ENCODE results near the gene TMEM30B. TPM values are rescaled to one million over a fixed set of nuclear protein-coding genes. Genes with fewer than 3 reads are reported as not detected.
"Not testable (repeated sequence)": the region's sequence is repeated elsewhere in the genome, so short reads cannot be mapped to it uniquely, and the experiment has no call there.

Gene TMEM30B
- total and polyA plus RNA-seq, 10 of the 15 experiments (the other 5 are each of a cell fraction or from before 2014, with no cell fraction given): 0.10 TPM; not detected in 9

GRCh38 chr14:61320806-61321384 lies 39.8 kb upstream of the TMEM30B start:
- peaks cover 6% of the 10 kb centered on the region; the same call in 1 of the 2 replicates for H3K4me1 ChIP-seq (ENCODE audit: control insufficient read depth, insufficient read depth, low read length)
- ChIA-PET POLR2A (interaction anchor here (0.6 to 4.7 kb wide), 6 partner anchors 12 to 222 kb away, joined by 4 to 38 read pairs (median 8); no protein-coding TSS in a partner anchor), SMC1A (ENCODE audit: uncharacterized antibody, unreplicated experiment) (interaction anchor here (0.6 to 6.4 kb wide), 7 partner anchors 18 to 111 kb away, joined by 3 to 64 read pairs (median 8); no protein-coding TSS in a partner anchor), CTCF (interaction anchor here (0.7 to 3.2 kb wide), 9 partner anchors 18 to 140 kb away, joined by 3 to 19 read pairs (median 4); no protein-coding TSS in a partner anchor), RAD21 (ENCODE audit: unreplicated experiment) (interaction anchor here (1.1 to 6.9 kb wide), 9 partner anchors 17 to 181 kb away, joined by 3 to 62 read pairs (median 7); no protein-coding TSS in a partner anchor)
- intact Hi-C loops (cut with micrococcal nuclease; ENCODE audit: unreplicated experiment) (loop anchor here (5.0 kb wide), 1 partner anchor 441 kb away; the partner anchor contains the start of gene SNAPC1), in situ Hi-C loops (cut with MboI) (loop anchor here (25.0 kb wide), 1 partner anchor 116 kb away; no protein-coding TSS in a partner anchor)
- H3K4me3 ChIP-seq: peak overlapping the region; percentile 95
- H2AFZ ChIP-seq (ENCODE audit: control insufficient read depth, low read depth, low read length): peak overlapping the region; percentile 66
- H3K9ac ChIP-seq (ENCODE audit: control insufficient read depth, insufficient read depth, low read length): peak overlapping the region; percentile 91; the same call in 1 of the 2 replicates
- TSS peak; percentile 56 for BruUV-seq (replicated peaks)
- peak overlapping the region; percentile 83 for H3K4me2 ChIP-seq (ENCODE audit: control insufficient read depth, insufficient read depth)
- WGBS (ENCODE audit: insufficient coverage, insufficient replicate concordance, low lambda C conversion rate, missing lambda C conversion rate): 38% methylated on average over 29 of the region's 29 CpGs
- no peak for FAIRE-seq
- peaks cover 5% of the 10 kb centered on the region; the same call in 2 of the 3 replicates for H3K9me3 ChIP-seq (replicated peaks; ENCODE audit: control insufficient read depth, insufficient read depth, low read length)
- 0 out of 2 replicates have a peak, but pooled peaks have one; percentile 43 for TF ChIP-seq ZBTB33 (IDR thresholded peaks at IDR 0.05)
- TF ChIP-seq SMAD5 (IDR thresholded peaks at IDR 0.05; ENCODE audit: low read depth): no peak
- 0 out of 4 replicates have a peak, but pooled peaks of 1 of the 2 experiments have one; percentile 3 for TF ChIP-seq IKZF2 (IDR thresholded peaks at IDR 0.05)
- H3K36me3 ChIP-seq (ENCODE audit: control insufficient read depth in 2 of 2, insufficient read depth in 2 of 2, low read length in 1 of 2): no peaks in the 10 kb centered on the region; a peak in 1 of 4 replicates
- no peaks in the 10 kb centered on the region; a peak in 1 of 4 replicates for H3K27me3 ChIP-seq (replicated peaks in 1 of 2; ENCODE audit: control insufficient read depth in 2 of 2, insufficient read depth in 2 of 2, low read length in 1 of 2)
- peaks cover 48% of the 10 kb centered on the region for H3K79me2 ChIP-seq (ENCODE audit: control insufficient read depth, insufficient read depth, low read length)
- DNase-seq (ENCODE audit: low read depth, low spot score): no peak
- peak overlapping the region; percentile 80; the same call in 1 of the 2 replicates for H3K27ac ChIP-seq (ENCODE audit: control insufficient read depth, insufficient read depth)
- ATAC-seq: no peak
- H4K20me1 ChIP-seq (ENCODE audit: control insufficient read depth, insufficient read depth): no peaks in the 10 kb centered on the region

- H4K20me1 ChIP-seq (ENCODE audit: control insufficient read depth, insufficient read depth); ATAC-seq; FAIRE-seq; H3K36me3 ChIP-seq (ENCODE audit: control insufficient read depth in 2 of 2, insufficient read depth in 2 of 2, low read length in 1 of 2); H3K4me1 ChIP-seq (ENCODE audit: control insufficient read depth, insufficient read depth, low read length); H3K27me3 ChIP-seq (replicated peaks in 1 of 2; ENCODE audit: control insufficient read depth in 2 of 2, insufficient read depth in 2 of 2, low read length in 1 of 2); H2AFZ ChIP-seq (ENCODE audit: control insufficient read depth, low read depth, low read length); H3K27ac ChIP-seq (ENCODE audit: control insufficient read depth, insufficient read depth); POLR2A ChIA-PET; DNase-seq (ENCODE audit: low read depth, low spot score); H3K4me2 ChIP-seq (ENCODE audit: control insufficient read depth, insufficient read depth); H3K4me3 ChIP-seq; BruUV-seq (replicated peaks); H3K9me3 ChIP-seq (replicated peaks; ENCODE audit: control insufficient read depth, insufficient read depth, low read length); H3K9ac ChIP-seq (ENCODE audit: control insufficient read depth, insufficient read depth, low read length): not testable (repeated sequence)
- ChIA-PET SMC1A (ENCODE audit: uncharacterized antibody, unreplicated experiment) (interaction anchor here (0.7 to 1.4 kb wide), 2 partner anchors 13 to 84 kb away, joined by 3 read pairs; no protein-coding TSS in a partner anchor), CTCF (interaction anchor here (1.4 to 2.3 kb wide), 3 partner anchors 19 to 517 kb away, joined by 3 to 6 read pairs (median 6); no protein-coding TSS in a partner anchor), RAD21 (ENCODE audit: unreplicated experiment) (interaction anchor here (0.8 to 6.9 kb wide), 6 partner anchors 19 to 83 kb away, joined by 3 to 62 read pairs (median 4); no protein-coding TSS in a partner anchor)
- in situ Hi-C loops (cut with MboI) (loop anchor here (25.0 kb wide), 1 partner anchor 117 kb away; no protein-coding TSS in a partner anchor), intact Hi-C loops (cut with micrococcal nuclease; ENCODE audit: unreplicated experiment) (loop anchor here (5.0 kb wide), 1 partner anchor 442 kb away; the partner anchor contains the start of gene SNAPC1)
- 94% methylated on average over 16 of the region's 16 CpGs for WGBS (ENCODE audit: insufficient coverage, insufficient replicate concordance, low lambda C conversion rate, missing lambda C conversion rate)
- H3K79me2 ChIP-seq (ENCODE audit: control insufficient read depth, insufficient read depth, low read length): peaks cover 41% of the 10 kb centered on the region
These were observed 39.0 kb upstream of the TMEM30B start for GRCh38 chr14:61320170-61320569.
